HG03060 (cell line): ENCODE results near the gene LMBR1.

Experiments used
- ATAC-seq: cut with Tn5 transposase; IDR thresholded peaks from one replicate; pipeline ENCODE4 v1.9.1; 2021; ENCODE audit warnings: low read depth, moderate number of reproducible peaks; ENCODE audit not compliant: unreplicated experiment

Gene LMBR1

DNA sequence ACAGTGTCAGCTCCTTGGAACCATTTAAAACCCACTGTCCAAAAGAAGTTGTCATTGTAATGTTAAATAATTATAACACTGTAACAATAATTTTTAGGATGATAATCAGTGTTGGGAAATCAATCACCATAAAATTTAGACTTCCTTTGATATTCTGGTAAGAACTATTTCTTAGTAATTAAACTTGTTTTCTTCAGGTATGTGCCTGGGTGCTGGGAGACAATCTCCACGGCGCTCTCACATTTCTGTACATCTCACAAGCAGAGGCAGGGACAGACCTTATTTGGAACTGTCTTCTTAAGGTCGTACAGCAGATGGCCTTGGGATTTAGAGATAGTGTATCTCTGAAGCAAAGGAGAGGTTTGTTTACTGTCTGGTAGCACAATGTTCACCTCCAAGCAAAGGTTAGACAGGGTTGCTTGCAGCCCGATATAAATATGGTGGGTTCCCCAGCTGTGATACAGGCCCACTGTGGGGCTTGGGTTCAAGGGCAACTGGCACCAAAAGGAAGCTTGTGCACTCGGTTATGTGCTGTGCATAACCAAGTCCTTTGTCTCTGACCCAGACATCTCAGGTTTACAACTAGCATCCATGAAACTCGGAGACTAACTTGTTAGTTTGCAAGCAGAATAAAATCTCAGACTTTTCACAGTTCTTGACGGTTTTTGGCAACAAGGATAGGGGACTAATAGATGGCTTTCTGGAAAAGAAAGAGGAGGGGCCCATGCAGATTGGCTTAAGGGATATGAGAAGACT, 126.9 kb downstream of the LMBR1 start:
- ATAC-seq = no peak

DNA sequence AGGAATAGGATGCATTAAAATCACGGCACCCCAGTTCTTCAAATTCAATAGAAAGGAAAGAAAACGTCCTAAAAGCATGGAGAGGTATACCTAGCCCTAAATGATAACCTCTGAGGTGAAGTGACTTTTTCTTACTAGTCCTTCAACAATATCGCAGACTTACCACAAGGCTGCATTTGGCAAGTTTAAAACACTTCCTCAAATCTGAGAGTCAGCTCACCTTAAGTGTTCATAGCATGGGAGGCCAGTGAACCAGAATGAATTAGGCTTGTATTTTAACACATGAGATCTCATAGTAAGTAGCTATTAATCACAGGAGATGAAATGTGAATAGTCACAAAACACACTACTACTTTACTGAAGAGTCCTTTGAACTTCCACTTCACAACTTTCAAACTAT, 128.2 kb downstream of the LMBR1 start:
- no peak for ATAC-seq

DNA sequence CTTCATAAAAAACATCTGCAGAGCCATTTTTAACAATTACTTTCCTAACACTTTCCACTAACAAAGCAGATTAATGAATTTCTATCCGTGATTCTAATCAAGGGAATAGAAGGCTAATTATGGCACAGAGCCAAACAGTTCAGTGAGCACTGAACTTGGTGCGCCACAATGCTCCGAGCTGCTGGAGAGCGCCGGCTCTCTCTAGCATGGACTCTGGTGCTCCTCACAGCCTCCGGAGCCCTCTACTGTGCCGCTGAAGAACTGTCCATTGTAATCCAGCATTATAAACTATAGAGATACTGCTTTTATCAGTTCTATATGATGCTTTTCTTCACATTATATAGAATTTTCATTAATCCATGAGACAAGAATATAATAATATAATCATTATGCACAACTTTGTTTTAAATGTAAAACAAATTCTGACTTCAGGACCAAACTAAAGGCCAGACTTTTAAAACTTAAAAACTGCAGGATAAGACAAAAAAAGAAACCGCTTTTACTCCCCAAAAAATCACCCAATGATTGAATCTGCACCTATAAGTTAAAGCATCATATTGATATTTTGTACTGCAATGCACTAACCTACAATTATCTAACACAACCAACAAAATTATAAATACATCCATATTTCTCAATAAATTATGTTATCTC, 128.8 kb downstream of the LMBR1 start:
- ATAC-seq = no peak

DNA sequence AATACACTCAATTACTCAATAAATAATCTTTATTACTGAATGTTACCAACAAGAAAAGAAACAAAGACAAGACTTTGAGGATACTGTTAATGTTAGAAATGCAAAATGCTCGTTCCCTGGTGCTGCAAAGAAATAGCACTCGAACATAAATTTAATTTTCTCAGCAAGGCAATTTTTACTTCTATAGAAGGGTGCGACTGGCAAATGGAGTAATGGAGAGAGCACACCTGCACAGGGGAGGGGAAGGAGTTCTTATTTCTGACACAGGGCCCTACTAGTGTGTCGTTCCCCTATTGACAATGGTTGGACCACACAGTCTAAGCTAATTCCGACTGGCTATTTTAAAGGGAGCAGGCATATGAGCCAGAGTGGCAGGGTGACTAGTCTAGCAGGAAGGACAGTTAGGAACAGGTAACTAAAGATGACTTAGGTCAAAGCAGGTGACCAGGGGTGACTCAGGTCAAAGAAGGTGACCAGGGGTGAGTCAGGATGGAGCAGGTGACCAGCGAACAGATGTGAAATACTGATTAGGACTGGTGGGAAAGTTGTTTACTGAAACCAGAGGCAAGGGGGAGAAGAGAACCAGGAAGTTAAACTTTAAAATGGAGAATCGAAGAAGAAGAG, 133.3 kb downstream of the LMBR1 start:
- no peak for ATAC-seq

DNA sequence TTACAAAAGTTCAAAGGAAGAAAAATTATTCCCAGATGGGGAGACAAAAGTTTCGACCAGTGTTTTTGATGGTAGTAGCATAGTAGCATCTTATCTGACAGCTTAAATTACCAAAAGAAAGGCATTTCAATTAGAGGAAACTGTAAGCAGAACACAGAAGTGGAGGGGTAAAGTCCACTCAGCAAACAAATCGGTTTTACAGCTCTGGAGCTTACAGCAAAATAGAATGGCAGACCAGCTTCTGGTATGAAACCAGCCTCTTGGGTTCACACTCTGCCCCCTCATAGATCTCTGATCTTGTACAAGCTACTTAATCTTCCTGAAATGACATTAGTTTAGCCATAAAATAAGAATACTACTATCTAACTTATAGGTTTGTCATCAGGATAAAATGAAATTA, 133.8 kb downstream of the LMBR1 start:
- no peak for ATAC-seq

DNA sequence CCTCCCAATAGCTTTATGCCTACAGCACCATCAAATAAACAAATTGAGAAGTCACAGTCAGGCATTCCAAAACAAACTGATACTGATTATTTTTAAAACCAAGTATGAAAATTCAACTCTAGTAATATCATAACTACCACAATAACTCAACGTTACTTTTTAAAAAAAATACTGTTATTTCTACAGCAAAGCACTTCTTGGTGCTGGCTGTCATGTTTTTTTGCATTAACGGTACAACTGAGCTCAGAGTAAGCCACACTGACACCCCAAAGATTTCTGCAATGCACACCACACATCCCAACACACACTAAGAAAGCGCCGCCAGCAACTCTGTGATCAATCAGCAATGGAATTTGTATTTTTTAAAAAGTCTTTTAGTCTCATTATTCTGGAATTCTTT, 138.8 kb downstream of the LMBR1 start:
- no peak for ATAC-seq

DNA sequence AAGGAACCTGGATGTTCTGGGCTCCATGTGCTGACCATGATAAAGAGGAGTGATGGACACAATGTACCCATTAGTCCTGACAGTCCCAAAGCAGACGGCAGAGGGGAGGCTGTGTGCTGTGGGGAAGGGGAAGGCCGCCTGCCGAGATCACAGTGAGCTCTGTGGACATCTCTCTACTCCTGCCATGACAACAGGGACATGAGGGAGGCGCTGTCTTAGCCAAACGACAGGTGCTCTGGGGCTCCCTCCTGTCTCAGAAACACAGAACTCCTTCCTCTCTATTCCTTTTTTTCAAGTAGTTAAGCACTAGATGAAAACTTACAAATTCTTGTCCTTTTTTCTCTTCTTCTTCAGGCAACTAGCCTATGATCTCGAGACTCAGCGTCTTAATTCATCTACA, 139.4 kb downstream of the LMBR1 start:
- ATAC-seq = no peak

DNA sequence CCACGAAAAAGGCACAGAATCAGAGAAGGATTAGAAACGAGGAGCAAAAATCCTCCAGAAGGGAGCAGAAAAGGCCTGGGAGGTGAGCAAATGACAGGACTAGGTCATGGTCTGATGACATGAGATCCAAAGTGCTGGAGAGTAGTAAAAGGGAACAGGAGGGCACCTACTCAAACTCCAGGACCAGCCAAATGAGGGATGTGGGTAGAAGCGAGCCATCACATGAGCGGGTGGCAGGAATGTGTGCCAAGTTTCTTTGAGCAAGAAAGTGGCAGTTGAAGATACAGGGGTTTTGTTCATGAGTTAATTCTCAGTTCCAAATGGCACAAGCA, 139.8 kb downstream of the LMBR1 start:
- no peak for ATAC-seq

DNA sequence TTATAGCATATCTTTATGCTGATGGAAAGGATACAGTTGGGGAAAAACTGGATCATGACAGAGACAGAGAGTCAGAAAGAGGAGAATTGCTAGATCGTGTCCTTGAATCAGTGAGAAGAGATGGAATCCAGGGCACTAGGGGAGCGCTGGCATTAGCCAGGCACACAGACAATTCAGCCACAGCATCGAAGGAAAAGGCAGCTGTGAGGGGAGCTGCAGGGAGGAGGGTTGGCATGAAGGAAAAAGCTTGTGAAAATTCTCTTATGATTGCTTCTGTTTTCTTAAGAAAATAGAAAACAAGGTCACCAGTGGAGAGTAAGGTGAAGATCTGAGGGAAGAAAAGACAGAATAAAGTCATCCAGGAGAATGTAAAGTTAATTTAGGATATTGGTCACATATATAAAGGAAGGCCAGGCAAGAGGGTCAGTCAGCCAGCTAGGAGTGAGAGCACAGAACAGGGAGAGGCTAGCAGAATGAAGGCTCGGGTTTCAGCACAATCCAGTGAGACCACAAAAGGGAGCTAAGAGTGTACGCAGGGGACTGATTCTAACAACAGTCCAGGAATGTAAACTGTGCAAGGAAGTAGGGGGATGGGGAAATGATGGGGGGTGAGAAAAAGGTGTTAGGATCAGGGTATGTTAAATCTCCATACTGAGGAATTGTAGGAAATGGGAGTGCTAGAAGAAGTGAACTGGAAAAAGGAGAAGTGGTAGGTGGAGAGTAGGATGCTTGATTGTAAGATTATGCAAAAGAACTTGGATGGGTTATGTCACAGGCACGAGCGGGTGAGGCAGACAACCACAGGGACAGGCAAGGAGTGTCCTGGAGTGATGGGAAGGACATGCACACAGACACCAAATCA, 140.4 kb downstream of the LMBR1 start:
- ATAC-seq = no peak

DNA sequence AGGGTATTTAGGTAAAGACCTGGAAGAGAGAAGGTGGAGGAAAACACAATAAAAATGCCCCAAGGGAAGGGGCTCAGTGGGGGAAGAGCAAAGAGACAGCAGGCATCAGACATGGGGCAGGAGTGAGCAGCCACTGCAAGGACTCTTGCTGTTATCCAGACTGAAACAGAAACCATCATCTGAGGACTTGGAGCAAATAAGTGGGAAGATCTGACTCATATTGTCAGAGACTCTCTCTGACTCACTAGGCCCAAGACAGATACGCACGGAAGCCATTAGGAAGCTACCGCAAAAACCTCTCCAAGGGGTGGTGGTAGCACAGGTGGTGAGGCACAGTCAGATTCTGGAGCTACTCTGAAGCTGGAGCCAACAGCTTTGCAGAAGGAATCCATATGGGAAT, 141.7 kb downstream of the LMBR1 start:
- ATAC-seq = no peak

DNA sequence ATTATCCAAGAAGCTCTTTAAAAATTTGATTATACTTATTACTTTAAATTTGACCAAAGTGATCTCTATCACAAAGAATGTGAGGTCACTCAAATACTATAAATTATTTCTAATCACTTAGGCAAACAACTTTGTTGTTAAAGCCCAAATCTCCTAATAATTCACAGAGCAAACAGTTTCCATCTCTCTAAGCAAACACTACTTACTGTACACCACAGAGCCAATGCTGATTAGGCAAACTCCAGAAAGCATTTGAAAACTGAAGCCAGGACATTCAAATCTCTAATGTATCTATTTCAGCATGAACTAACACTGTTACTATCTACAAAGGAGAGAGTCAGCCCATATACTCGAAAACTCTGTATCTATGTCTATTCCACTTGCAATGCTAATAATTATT, 145.3 kb downstream of the LMBR1 start:
- ATAC-seq = no peak

DNA sequence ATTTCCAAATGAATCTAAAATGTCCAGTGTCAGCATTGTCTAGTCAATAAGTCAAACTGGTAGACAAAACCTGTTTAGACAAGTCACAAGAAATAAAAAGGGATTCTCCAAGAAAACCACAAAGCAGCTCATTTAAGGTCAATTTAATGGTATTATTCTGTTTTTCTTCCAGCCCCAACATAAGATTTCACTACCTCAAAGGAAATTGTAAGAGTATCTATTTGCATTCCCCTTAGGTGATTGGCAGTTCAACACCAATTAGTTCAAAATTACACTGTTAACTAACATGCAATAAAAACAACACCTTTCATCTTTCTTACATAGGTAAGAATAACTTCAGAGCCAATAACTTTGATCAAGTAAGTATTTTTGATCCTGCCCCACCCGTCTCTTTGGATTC, 146.1 kb downstream of the LMBR1 start:
- no peak for ATAC-seq

DNA sequence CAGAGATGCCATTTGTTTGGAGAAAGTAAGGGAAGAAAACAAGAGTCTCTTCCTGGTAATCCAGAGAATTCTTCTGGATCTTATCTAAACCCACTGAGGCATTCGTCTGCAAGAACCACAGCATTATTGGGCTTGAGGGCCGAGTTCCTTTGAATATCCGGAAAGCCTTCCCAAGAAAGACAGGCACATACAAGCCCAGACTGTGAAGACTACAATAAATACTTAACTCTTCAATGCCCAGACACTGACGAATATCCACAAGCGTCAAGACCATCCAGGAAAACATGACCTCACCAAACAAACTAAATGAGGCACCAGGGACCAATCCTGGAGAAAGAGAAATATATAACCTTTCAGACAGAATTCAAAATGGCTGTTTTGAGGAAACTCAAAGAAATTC, 153.4 kb downstream of the LMBR1 start:
- no peak for ATAC-seq

DNA sequence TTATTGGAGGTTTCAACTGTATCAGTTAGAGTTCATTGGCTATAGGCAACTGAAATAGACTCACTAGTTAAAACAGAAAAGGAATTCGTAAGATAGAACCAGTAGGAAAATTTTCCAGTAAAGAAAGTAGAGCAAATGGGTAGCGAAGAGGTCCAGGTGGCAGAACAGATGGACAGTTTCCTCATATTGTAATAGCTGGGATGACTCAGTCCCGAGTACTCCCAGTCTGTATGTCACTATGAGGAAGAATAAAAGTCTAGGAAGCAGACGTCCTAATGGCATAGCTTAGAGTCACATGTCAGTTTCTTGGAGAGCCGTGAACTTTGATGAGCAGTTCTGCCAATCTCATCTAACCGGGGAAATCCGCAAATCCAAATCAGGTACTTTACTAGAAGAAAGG, 157.1 kb downstream of the LMBR1 start:
- ATAC-seq = no peak

DNA sequence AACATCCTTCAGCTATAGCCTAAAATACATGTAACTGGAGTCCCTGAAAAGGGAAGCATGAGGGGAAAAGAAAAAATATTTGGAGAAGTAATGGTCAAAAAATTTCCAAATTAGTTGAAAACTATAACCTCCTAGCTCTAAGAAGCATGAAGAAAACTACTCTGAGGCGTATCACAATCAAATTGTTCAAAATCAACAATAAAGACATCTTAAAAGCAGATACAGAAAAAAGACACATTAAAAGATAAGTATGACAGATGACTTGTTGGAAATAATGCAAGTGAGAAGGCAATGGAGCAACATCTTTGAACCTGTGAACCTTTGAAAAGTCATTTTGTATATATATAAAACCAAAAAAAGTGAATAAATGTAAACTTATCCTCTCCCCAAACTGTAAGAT, 159.3 kb downstream of the LMBR1 start:
- no peak for ATAC-seq

DNA sequence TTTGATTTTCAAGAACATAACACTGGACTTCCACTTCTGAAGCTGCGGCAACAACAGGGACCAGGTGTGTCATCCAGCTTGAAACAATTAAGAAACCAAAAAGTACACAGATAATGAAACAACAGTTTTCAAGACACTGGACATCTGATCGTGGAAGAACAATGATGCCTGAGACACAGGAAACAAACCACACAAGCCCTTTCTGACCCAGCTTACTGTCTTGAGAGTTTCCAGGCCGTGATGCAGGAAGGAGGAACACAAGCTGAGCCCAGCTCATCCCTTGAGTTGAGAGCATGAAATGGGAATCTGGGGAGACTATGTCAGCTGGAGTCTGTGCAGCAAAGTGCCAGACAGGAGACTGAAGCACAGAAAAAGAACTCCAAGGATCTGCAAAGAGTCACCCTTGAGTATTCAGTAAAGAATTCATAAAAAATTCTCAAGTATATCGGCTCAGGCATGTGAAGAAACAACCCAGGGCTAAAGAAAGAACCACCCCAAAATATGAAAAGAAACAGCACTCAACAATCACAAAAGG, 160.8 kb downstream of the LMBR1 start:
- ATAC-seq = no peak

DNA sequence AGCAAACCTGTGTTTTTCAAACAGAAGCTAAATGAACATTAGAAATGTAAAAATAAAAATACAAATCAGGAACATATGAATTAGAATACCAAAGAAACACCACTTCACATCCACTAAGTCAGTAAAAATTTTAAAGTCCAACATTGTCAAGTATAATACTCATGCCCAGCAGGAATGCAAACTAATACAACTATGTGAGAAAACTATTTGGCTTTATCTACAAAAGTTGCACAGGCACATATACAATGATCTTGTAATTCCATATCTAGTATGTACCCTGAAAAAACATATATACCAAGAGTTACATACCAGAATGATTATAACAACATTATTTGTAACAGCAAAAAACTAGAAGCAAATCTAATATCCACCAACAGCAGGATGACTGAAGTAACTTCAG, 161.3 kb downstream of the LMBR1 start:
- no peak for ATAC-seq

DNA sequence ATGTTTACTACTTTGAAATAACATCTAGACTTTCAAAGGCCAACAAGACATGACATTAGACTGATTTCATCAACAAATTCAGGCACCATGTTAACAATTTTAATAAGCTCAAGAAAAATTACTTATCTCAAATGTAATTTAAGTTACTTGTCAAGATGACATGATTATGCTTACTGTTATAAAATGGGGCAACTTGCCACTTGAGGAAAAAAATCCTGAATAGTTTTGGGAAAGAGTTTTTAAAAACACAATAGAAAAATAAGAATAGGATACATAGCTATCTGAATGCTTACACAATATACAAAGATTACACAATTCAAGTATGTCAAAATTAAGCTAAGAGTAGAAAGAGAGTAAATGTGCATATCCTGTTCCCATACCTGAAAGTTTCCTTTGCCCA, 167.0 kb downstream of the LMBR1 start:
- ATAC-seq = no peak

DNA sequence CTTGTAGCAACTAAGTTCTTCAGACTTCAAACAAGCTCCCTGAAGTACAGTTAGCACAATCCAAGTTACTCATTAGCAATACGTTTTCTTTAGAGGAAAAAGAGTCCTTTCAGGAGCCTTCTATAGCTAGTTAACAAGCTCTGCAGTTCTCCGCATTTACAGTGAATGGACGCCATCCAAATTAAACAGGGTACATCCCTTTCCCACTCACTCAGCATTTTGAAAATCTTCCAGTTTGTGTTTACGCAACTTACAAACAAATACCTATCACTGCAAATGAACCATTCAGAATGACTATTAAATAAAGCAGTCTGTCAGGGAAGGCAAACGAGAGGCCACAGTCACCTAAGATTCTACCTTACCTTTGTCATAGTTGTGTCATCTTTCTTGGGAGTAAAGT, 167.9 kb downstream of the LMBR1 start:
- no peak for ATAC-seq

DNA sequence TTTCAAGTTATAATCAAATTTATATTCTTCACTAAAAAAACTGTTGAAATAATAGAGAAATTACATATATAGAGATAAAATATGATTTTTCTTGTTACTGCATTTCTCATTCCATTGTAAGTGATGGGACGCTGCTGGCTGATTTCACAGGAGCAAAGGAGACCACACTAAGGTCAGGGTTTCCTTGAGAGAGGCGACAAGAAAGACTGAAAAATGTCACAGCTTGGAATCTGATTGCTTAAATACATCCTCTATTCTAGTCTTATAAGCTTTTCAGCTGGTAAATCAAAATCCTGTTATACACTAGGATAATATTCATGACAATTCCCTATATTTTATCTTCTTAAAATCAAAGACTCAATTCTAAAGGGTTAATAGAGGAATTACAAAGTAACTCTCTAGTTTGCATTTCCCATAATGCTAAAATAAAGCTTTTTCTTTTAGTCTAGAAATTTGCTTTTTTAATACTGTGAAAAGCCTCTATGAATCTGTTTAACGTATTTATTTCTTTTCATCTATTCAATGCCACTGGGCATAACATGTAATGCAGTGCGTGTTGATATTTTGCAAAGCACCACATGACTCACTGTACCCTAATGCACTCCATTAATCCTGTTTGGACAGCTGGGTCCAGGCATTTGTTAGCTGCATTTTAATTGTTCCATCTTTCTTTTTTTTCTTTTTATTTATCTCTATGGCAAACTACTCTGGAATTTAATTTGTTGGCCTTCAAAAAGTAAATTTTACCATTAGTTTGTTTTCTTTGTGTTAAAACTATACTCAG, 170.7 kb downstream of the LMBR1 start:
- no peak for ATAC-seq
